Measurements from ENCODE around the gene CYB5R3. TPM values are rescaled to one million over a fixed set of nuclear protein-coding genes. Genes with fewer than 3 reads are reported as not detected.
A peak's percentile ranks its signal among the peaks of the same experiment; 100 is the strongest.

CYB5R3 gene
- polyA plus RNA-seq, 2 of the 4 experiments (the other 2 are of a cell fraction) = 30.8 to 51.8 TPM

- DNase-seq (ENCODE audit: low read depth in 1 of 2, low spot score in 1 of 2) (no peak), FAIRE-seq (no peak), ATAC-seq (no peak)
- H3K9me3 ChIP-seq = no peaks in the 10 kb centered on the region
- TF ChIP-seq POLR2AphosphoS2 (conservative IDR thresholded peaks at IDR 0.05; ENCODE audit: low read length) (no peak), CHD2 (IDR thresholded peaks at IDR 0.05; ENCODE audit: low read length, partially characterized antibody) (no peak), HMGXB4 (CRISPR knock-in tag; IDR thresholded peaks at IDR 0.05; ENCODE audit: borderline replicate concordance) (no peak), MYC (IDR thresholded peaks at IDR 0.05; ENCODE audit: borderline replicate concordance, low read length) (no peak), RARB (CRISPR knock-in tag; IDR thresholded peaks at IDR 0.05) (no peak)
- H3K4me1 ChIP-seq = peaks cover 42% of the 10 kb centered on the region
- whole genome bisulfite sequencing (ENCODE audit: missing lambda C conversion rate) = 65% methylated on average over 13 of the region's 14 CpGs
- H3K27ac ChIP-seq = peak overlapping the region; percentile 71 to 90
- ChIA-PET POLR2A (no interaction called here), CTCF (interaction anchor here (1.3 kb wide), 1 partner anchor 24 kb away, joined by 3 read pairs; no protein-coding TSS in a partner anchor)
- no peak overlapping the region for H3K4me3 ChIP-seq
- peak overlapping the region; percentile 57 for H3K4me2 ChIP-seq
These were observed 37.7 kb upstream of the CYB5R3 start for GRCh38 chr22:42686756-42687491.

GRCh38 chr22:42685941-42686653 is 36.9 kb upstream of the CYB5R3 start:
- ChIA-PET POLR2A (no interaction called here), CTCF (interaction anchor here (1.3 kb wide), 1 partner anchor 23 kb away, joined by 3 read pairs; no protein-coding TSS in a partner anchor)
- Histone ChIP-seq H3K4me2 (peak overlapping the region; percentile 57), H3K27ac (peak overlapping the region; percentile 71 to 90), H3K4me1 (peaks cover 42% of the 10 kb centered on the region), H3K9me3 (no peaks in the 10 kb centered on the region), H3K4me3 (no peak overlapping the region)
- FAIRE-seq = no peak
- DNase-seq (ENCODE audit: low read depth in 1 of 2, low spot score in 1 of 2) = peak in 1 of 2 experiments; percentile 11
- WGBS (ENCODE audit: missing lambda C conversion rate) = 72% methylated on average over 5 of the region's 5 CpGs
- no peak for TF ChIP-seq CTCF (IDR thresholded peaks at IDR 0.05)
- TF ChIP-seq CHD2 (IDR thresholded peaks at IDR 0.05; ENCODE audit: low read length, partially characterized antibody) = no peak
- no peak for TF ChIP-seq ZSCAN20 (CRISPR knock-in tag; IDR thresholded peaks at IDR 0.05)
- TF ChIP-seq CBX2 (IDR thresholded peaks at IDR 0.05; ENCODE audit: borderline replicate concordance, low read depth) = no peak
- no peak for TF ChIP-seq HOXB5 (CRISPR knock-in tag; IDR thresholded peaks at IDR 0.05)
- TF ChIP-seq FOSL2 (IDR thresholded peaks at IDR 0.05) = no peak
- TF ChIP-seq FOSL2 (CRISPR knock-in tag; IDR thresholded peaks at IDR 0.05) = no peak
- TF ChIP-seq TP53 (CRISPR knock-in tag; IDR thresholded peaks at IDR 0.05) = no peak
- no peak for TF ChIP-seq RAD21 (conservative IDR thresholded peaks at IDR 0.05 in 1 of 2, IDR thresholded peaks at IDR 0.05 in 1 of 2)
- TF ChIP-seq HMGXB4 (CRISPR knock-in tag; IDR thresholded peaks at IDR 0.05; ENCODE audit: borderline replicate concordance) = no peak
- no peak for TF ChIP-seq KDM1A (IDR thresholded peaks at IDR 0.05; ENCODE audit: low read depth)
- TF ChIP-seq SREBF2 (IDR thresholded peaks at IDR 0.05) = no peak
- no peak for TF ChIP-seq E2F6 (IDR thresholded peaks at IDR 0.05; ENCODE audit: borderline replicate concordance, low read depth)
- no peak for TF ChIP-seq FOXS1 (CRISPR knock-in tag; IDR thresholded peaks at IDR 0.05)
- TF ChIP-seq JUN (IDR thresholded peaks at IDR 0.05) = no peak
- no peak for TF ChIP-seq RNF2 (IDR thresholded peaks at IDR 0.05; ENCODE audit: borderline replicate concordance, low read depth)
- TF ChIP-seq HES2 (IDR thresholded peaks at IDR 0.05) = no peak
- ATAC-seq = peak; percentile 19 to 39; a peak in 3 of 6 replicates
